ENCODE results near the gene RPL32. TPM values are rescaled to one million over a fixed set of nuclear protein-coding genes. Genes with fewer than 3 reads are reported as not detected.

RPL32 gene
- total RNA-seq, 1 experiment from 2014 or later = 1,853 TPM

DNA sequence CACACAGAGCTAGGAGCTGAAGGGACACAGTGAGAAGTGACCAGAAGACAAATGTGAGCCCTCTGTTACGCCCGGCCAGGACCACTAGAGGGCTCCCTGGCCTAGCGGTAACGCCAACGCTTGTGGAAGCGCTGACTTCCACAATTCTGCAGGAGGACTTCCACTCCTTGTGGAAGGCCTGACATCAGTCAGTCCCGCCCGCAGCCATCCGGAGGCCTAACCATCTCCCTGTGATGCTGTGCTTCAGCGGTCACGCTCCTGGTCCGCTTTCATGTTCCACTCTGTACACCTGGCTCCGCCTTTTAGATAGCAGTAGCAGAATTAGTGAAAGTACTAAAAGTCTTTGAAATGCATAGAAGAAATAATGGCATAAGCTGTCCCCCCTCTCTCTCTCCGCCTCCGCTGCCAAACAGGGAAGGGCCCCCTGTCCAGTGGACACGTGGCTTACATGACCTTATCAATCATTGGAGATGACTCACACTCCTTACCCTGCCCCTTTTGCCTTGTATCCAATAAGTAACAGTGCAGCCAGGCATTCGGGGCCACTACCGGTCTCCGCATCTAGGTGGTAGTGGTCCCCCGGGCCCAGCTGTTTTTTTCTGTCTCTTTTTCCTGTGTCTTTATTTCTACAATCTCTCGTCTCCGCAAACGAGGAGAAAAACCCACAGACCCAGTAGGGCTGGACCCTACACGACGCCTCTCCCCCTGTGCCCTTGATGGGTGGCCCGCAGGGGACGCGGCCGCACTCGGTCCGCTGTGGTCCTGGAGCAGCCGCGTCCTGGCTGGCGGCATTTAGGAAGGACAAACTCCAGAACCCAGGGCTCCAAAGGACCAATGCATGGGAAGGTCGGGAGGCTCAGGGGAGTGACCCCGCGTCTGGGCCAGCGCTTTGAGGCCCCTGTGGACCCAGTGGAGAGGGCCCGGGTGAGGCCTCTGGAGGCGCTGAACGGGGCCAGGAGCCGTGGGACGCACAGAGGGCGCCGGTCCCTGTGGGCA lies 27.0 kb upstream of the RPL32 start:
- intact Hi-C loops (cut with micrococcal nuclease) = loop anchor here (1.0 to 2.0 kb wide), 3 partner anchors 24 to 126 kb away; no protein-coding TSS in a partner anchor
- DNase-seq (ENCODE audit: low read depth, low spot score) (peak; percentile 75), ATAC-seq (peak; percentile 90)
- Histone ChIP-seq H3K4me2 (ENCODE audit: low read length) (peak overlapping the region; percentile 55), H3K4me3 (replicated peaks in 1 of 2; ENCODE audit: low read depth in 1 of 2, low read length in 2 of 2) (no peak overlapping the region), H2AFZ (ENCODE audit: low read depth, low read length, poor library complexity, severe bottlenecking) (peak overlapping the region; percentile 85), H3K4me1 (ENCODE audit: control insufficient read depth in 1 of 2, insufficient read depth in 2 of 2, low read length in 2 of 2) (peaks cover 10% of the 10 kb centered on the region in 2 experiments; a peak in 3 of 4 replicates), H4K20me1 (ENCODE audit: insufficient read depth) (no peaks in the 10 kb centered on the region), H3K27ac (ENCODE audit: low read depth, low read length) (no peak overlapping the region; the same call in 1 of the 2 replicates), H3K79me2 (ENCODE audit: insufficient read depth, low read length) (no peaks in the 10 kb centered on the region), H3K9ac (ENCODE audit: low read length) (no peak overlapping the region), H3K9me3 (ENCODE audit: control insufficient read depth in 1 of 2, insufficient read depth in 1 of 2, low read depth in 1 of 2, low read length in 2 of 2) (no peaks in the 10 kb centered on the region), H3K9me2 (ENCODE audit: insufficient read depth) (no peaks in the 10 kb centered on the region), H3K36me3 (ENCODE audit: control insufficient read depth in 1 of 2, insufficient read depth in 2 of 2, low read length in 2 of 2) (no peaks in the 10 kb centered on the region), H3K27me3 (ENCODE audit: insufficient read depth, low read length) (no peaks in the 10 kb centered on the region)
- ChIA-PET POLR2A (interaction anchor here (1.4 kb wide), 1 partner anchor 27 kb away, joined by 4 read pairs; the partner anchor contains the start of gene RPL32), CTCF (interaction anchor here (0.8 to 3.3 kb wide), 8 partner anchors 12 to 127 kb away, joined by 3 to 12 read pairs (median 4); partner anchors contain the start of gene RPL32), RAD21 (ENCODE audit: low non-redundant PET in 1 of 2, low total read pairs in 2 of 2, uncharacterized antibody in 2 of 2, unreplicated experiment in 2 of 2) (interaction anchor here in 1 of 2 experiments (0.6 kb wide), 1 partner anchor 1437 kb away, joined by 3 read pairs; no protein-coding TSS in a partner anchor)
- TF ChIP-seq RAD21 (IDR thresholded peaks at IDR 0.05; ENCODE audit: low read depth) = peak; percentile 94
- no peak for TF ChIP-seq EZH2 (IDR thresholded peaks at IDR 0.05)
- TF ChIP-seq JUND (IDR thresholded peaks at IDR 0.05) = no peak
- no peak for TF ChIP-seq EGR1 (IDR thresholded peaks at IDR 0.05; ENCODE audit: low read depth)
- TF ChIP-seq ZFX (IDR thresholded peaks at IDR 0.05) = no peak
- no peak for TF ChIP-seq SRF (IDR thresholded peaks at IDR 0.05; ENCODE audit: low read depth)
- TF ChIP-seq EZH2phosphoT487 (IDR thresholded peaks at IDR 0.05; ENCODE audit: borderline replicate concordance) = no peak
- TF ChIP-seq YY1 (IDR thresholded peaks at IDR 0.05; ENCODE audit: extremely low read depth, insufficient replicate concordance, low read depth, low read length) = peak; percentile 56
- peak; percentile 72 for TF ChIP-seq TCF7L2 (IDR thresholded peaks at IDR 0.05; ENCODE audit: borderline replicate concordance, extremely low read depth, insufficient read depth, insufficient read length)
- TF ChIP-seq ELF1 (IDR thresholded peaks at IDR 0.05; ENCODE audit: borderline replicate concordance, low read depth) = no peak
- TF ChIP-seq, protein P1, sequence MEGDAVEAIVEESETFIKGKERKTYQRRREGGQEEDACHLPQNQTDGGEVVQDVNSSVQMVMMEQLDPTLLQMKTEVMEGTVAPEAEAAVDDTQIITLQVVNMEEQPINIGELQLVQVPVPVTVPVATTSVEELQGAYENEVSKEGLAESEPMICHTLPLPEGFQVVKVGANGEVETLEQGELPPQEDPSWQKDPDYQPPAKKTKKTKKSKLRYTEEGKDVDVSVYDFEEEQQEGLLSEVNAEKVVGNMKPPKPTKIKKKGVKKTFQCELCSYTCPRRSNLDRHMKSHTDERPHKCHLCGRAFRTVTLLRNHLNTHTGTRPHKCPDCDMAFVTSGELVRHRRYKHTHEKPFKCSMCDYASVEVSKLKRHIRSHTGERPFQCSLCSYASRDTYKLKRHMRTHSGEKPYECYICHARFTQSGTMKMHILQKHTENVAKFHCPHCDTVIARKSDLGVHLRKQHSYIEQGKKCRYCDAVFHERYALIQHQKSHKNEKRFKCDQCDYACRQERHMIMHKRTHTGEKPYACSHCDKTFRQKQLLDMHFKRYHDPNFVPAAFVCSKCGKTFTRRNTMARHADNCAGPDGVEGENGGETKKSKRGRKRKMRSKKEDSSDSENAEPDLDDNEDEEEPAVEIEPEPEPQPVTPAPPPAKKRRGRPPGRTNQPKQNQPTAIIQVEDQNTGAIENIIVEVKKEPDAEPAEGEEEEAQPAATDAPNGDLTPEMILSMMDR (IDR thresholded peaks at IDR 0.05 in 2 of 3, conservative IDR thresholded peaks at IDR 0.05 in 1 of 3; ENCODE audit: borderline replicate concordance in 1 of 3, insufficient read depth in 1 of 3, low read depth in 2 of 3, low read length in 2 of 3) = peak; percentile 83 to 90 (median 87)
- TF ChIP-seq ZNF274 (IDR thresholded peaks at IDR 0.05; ENCODE audit: low read depth, low read length) = no peak
- TF ChIP-seq POLR2A (IDR thresholded peaks at IDR 0.05; ENCODE audit: borderline replicate concordance, extremely low read depth, insufficient read depth, insufficient read length) = no peak
- no TSS peak for BruUV-seq (replicated peaks)
